Activated T-cell treated with anti-CD3 and anti-CD28 coated beads, Interleukin-2, amount 50 U/mL, for 4 hours (primary cell): ENCODE data around the gene ZCWPW1. TPM values are rescaled to one million over a fixed set of nuclear protein-coding genes. Genes with fewer than 3 reads are reported as not detected.
"Not testable (repeated sequence)": the region's sequence is repeated elsewhere in the genome, so short reads cannot be mapped to it uniquely, and the experiment has no call there.

ENCODE experiments used
- ATAC-seq, 2 donors: fragments of 200-7000 bp; cut with Tn5 transposase; one replicate each; pipeline ENCODE4 v1.10.0; 2021
- DNase-seq: peaks from one replicate; pipeline ENCODE4 v3.0.0-alpha.2; 2020
- H3K27me3 Mint-ChIP-seq: one replicate; pipeline ENCODE4 v1.8.0; 2021; ENCODE audit warnings: low read depth, mixed read lengths
- H3K36me3 Mint-ChIP-seq: one replicate; pipeline ENCODE4 v1.8.0; 2022; ENCODE audit warnings: mixed read lengths; ENCODE audit not compliant: insufficient read depth
- H3K4me1 Mint-ChIP-seq: one replicate; pipeline ENCODE4 v1.8.0; 2021; ENCODE audit warnings: low read depth, mixed read lengths
- H3K4me3 Mint-ChIP-seq: one replicate; pipeline ENCODE4 v1.8.0; 2021; ENCODE audit warnings: mild to moderate bottlenecking, moderate library complexity, mixed read lengths
- H3K9me3 Mint-ChIP-seq: one replicate; pipeline ENCODE4 v1.8.0; 2021; ENCODE audit warnings: mixed read lengths
- total RNA-seq, 3 donors: library from RNA; stranded (reverse); gene quantifications; one replicate each; pipeline ENCODE4 v1.2.1, GENCODE V29; 2021

The ZCWPW1 gene
- total RNA-seq, 3 donors from 2014 or later: 4.2 to 5.1 (median 4.8) TPM

DNA sequence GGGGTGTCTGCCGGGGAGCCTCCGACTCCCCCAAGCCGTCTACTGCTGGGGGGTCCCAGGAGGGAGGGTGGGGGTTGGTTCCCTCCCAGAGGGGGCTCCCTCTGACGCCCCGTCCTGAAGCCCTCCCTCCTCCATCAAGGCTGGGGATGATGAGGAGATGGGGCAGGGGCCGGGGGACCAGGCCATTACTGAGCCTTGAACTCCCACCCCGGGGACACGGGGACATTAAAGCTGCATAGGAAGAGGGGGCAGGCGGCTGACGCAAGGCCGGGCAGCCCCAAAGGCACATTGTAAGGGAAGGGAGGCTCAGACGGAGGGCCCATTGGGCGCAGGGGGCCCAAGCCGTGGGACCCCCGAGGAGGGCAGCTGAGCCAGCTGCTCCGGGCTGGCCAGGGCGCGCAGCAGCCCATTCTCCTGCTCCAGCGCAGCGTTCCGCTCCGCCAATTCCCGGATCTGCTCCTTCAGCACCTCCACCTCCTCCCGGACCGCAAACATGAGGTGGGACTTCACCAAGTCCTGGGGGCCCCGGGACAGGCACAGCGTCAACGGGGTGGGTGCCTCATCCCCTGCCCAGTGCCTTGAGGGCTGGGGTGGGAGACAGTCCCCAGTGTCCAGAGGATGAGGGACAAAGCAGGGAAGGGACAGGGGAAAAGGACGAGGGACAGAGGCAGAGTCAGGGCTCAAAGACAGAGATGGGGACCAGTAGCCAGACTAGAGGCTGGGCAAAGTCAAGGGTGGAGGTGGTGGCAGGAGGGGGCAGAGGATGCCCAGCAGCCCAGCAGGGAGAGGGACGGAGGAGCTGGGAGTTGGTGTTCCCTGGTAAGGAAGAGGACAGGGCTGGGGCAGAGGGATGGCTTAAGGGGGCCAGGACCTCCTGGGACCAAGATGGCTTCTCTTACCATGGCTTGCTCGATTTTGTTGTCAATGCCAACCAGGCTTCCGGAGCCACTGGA lies 38.4 kb upstream of the ZCWPW1 start:
- peaks cover 8% of the 10 kb centered on the region for H3K4me1 Mint-ChIP-seq
- ATAC-seq (no peak), DNase-seq (no peak)
- H3K9me3 Mint-ChIP-seq: no peaks in the 10 kb centered on the region
- H3K36me3 Mint-ChIP-seq: peaks cover 7% of the 10 kb centered on the region
- no peak overlapping the region for H3K4me3 Mint-ChIP-seq
- H3K27me3 Mint-ChIP-seq: no peaks in the 10 kb centered on the region

DNA sequence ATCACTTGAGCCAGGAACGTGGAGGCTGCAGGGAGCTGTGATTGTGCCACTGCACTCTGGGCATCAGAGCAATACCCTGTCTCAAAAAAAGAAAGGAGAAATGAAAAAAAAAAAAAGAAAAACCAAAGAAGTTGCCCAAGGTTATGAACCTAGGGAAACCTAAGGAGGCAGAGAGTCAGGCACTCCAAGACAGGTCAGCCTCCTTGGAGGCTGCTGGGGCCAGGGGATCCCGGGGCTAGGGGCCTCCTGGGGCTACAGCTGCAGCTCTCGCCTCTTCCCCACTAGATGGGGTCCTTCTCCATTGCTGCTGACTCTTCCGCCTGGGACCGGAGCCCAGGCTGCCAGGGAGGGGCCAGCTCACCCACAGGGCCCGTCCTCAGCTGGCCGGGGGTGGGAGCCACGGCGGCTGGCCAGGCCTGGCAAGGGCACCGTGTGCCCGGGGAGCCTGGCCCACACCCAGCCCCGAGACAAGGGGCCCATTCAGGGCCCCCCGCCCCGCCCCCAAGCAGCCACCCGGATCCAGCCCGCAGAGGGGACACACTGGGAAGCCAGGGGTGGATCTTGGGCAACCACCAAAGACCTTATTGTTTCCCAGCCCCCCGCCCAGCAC lies 37.3 kb upstream of the ZCWPW1 start:
- no peaks in the 10 kb centered on the region for H3K9me3 Mint-ChIP-seq

DNA sequence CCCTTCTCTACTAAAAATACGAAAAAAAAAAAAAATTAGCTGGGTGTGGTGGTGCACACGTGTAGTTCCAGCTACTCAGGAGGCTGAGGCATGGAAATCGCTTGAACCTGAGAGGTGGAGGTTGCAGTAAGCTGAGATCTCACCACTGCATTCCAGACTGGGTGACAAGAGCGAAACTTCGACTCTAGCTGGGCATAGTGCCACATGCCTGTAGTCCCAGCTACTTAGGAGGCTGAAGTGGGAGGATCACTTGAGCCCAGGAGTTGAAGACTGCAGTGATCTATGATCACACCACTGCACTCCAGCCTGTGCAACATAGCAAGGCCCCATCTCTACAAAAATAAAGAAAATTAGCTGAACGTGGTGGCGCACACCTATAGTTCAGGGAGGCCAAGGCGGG lies 36.8 kb upstream of the ZCWPW1 start:
- DNase-seq: no peak
- no peaks in the 10 kb centered on the region for H3K9me3 Mint-ChIP-seq
- H3K36me3 Mint-ChIP-seq: peaks cover 2% of the 10 kb centered on the region
- H3K4me1 Mint-ChIP-seq: peaks cover 6% of the 10 kb centered on the region
- no peak for ATAC-seq
- no peaks in the 10 kb centered on the region for H3K27me3 Mint-ChIP-seq
- H3K4me3 Mint-ChIP-seq: no peak overlapping the region

More for the DNA sequence above, 37.3 kb upstream of the ZCWPW1 start:
- ATAC-seq (no peak), DNase-seq (no peak)
- Mint-ChIP-seq H3K36me3 (peaks cover 5% of the 10 kb centered on the region), H3K4me3 (no peak overlapping the region), H3K4me1 (peaks cover 6% of the 10 kb centered on the region), H3K27me3 (no peaks in the 10 kb centered on the region)

DNA sequence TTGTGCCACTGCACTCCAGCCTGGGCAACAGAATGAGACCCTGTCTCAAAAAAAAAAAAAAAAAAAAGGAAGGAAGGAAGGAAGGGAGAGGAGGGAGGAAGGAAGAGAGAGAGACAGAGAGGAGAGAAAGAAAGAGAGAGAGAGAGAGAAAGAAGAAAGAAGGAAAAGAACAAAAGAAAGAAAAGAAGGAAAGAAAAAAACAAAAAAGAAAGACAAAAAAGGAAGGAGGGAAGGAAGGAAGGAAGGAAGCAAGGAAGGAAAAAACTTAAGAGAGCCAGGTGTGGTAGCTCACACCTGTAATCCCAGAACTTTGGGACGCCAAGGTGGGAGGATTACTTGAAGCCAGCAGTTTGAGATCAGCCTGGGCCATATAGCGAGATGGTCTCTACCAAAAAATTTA lies 36.3 kb upstream of the ZCWPW1 start:
- no peaks in the 10 kb centered on the region for H3K27me3 Mint-ChIP-seq
- DNase-seq (no peak), ATAC-seq (no peak)
- peaks cover 3% of the 10 kb centered on the region for H3K4me1 Mint-ChIP-seq
- no peak overlapping the region for H3K4me3 Mint-ChIP-seq
- H3K36me3 Mint-ChIP-seq: peaks cover 2% of the 10 kb centered on the region
- no peaks in the 10 kb centered on the region for H3K9me3 Mint-ChIP-seq

DNA sequence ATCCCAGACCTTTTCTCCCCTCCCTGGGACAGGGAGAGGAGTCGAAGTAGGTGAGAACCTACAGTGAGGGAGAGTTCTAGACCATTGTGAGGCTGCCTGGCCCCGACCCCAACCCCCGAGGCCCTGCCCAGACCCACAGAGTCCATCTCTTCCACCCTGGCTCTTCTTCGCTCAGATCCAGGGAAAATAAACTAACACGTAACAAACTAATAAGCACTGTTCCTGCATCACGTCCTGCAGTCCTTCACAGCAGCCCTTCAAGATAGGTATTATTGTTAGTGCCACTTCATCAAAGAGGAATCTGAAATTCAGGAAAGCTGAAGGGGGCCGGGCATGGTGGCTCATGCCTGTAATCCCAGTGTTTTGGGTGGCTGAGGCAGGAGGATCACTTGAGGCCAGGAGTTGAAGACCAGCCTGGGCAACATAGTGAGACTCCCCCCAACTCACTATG lies 35.7 kb upstream of the ZCWPW1 start, which contains the start of gene SPACDR:
TSS of gene SPACDR (minus strand) at position 51 of the 451 bp plus-strand sequence. CDS start 235 bp downstream, outside the sequence.
- no peak for ATAC-seq
- Mint-ChIP-seq H3K4me1 (peaks cover 2% of the 10 kb centered on the region), H3K36me3 (peaks cover 2% of the 10 kb centered on the region), H3K27me3 (no peaks in the 10 kb centered on the region), H3K9me3 (no peaks in the 10 kb centered on the region), H3K4me3 (no peak within 1 kb of the TSS)
- no peak for DNase-seq

DNA sequence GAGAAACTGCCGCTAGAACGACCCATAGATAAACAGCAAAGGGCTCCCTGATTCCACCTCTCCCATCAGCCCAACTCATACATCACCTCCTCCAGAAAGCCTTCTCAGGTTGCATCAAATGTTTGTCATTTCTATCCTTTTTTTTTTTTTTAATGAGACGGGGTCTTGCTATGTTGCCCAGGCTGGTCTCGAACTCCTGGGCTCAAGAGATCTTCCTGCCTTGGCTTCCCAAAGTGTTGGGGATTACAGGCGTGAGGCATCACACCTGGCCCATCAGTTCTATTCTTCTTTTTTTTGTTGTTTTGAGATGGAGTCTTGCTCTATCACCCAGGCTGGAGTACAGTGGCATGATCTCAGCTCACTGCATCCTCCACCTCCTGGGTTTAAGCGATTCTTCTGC lies 28.5 kb upstream of the ZCWPW1 start:
- Mint-ChIP-seq H3K4me3 (no peak overlapping the region), H3K36me3 (no peaks in the 10 kb centered on the region), H3K4me1 (peaks cover 10% of the 10 kb centered on the region), H3K27me3 (no peaks in the 10 kb centered on the region), H3K9me3 (no peaks in the 10 kb centered on the region)
- ATAC-seq (no peak), DNase-seq (no peak)

DNA sequence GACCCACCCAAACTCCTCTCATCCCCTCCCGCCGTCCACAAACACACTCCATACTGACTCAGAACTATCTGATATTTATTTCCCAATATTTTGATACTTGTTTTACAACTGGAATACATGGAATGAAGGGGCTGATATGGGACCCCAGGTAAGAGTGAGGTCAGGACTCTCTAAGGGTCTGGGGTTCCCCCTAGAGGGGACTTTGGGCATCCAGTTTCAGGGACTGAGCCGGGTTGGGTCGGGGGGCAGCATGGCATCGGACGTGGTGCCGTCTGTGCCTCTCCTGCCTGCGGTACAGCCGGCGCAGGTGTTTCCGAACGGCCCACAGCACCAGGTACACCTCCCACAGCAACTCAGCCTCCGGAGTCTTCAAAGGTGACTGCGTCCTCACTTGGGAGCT lies 28.1 kb upstream of the ZCWPW1 start:
- Mint-ChIP-seq H3K4me3 (no peak overlapping the region), H3K9me3 (no peaks in the 10 kb centered on the region), H3K4me1 (peaks cover 10% of the 10 kb centered on the region), H3K27me3 (no peaks in the 10 kb centered on the region), H3K36me3 (no peaks in the 10 kb centered on the region)
- no peak for DNase-seq
- ATAC-seq: no peak

DNA sequence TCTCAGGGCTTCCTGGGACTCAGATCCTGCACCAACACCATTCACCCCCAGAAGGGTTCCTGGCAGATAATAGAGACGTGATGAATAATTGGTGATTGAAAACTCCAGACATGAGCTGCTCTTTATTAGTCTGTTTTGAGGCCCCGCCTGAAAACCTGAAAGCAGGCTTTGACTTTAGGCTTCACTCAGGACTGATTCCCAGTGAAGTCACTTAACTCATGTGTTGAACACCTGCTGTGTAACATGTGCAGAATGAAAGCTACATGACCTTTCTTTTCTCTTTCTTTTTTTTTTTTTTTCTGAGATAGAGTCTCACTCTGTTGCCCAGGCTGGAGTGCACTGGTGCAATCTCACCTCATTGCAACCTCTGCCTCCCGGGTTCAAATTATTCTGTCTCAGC lies 26.7 kb upstream of the ZCWPW1 start:
- Mint-ChIP-seq H3K27me3 (no peaks in the 10 kb centered on the region), H3K4me1 (peaks cover 13% of the 10 kb centered on the region), H3K9me3 (no peaks in the 10 kb centered on the region), H3K36me3 (no peaks in the 10 kb centered on the region), H3K4me3 (no peak overlapping the region)
- ATAC-seq (no peak), DNase-seq (no peak)

DNA sequence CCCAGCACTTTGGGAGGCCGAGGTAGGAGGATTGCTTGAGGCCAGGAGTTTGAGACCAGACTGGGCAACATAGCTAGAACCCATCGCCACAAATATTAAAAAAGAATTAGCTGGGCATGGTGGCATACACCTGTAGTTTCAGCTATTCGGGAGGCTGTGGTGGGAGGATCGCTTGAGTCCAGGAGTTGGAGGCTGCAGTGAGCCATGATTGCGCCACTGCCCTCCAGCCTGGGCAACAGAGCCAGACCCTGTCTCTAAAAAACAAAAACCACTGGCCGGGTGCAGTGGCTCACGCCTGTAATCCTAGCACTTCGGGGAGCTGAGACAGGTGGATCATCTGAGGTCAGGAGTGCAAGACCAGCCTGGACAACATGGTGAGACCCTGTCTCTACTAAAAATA lies 25.4 kb upstream of the ZCWPW1 start:
- not testable (repeated sequence) for H3K36me3 Mint-ChIP-seq, DNase-seq, H3K4me3 Mint-ChIP-seq, H3K9me3 Mint-ChIP-seq, H3K27me3 Mint-ChIP-seq, ATAC-seq
- H3K4me1 Mint-ChIP-seq: peaks cover 13% of the 10 kb centered on the region

DNA sequence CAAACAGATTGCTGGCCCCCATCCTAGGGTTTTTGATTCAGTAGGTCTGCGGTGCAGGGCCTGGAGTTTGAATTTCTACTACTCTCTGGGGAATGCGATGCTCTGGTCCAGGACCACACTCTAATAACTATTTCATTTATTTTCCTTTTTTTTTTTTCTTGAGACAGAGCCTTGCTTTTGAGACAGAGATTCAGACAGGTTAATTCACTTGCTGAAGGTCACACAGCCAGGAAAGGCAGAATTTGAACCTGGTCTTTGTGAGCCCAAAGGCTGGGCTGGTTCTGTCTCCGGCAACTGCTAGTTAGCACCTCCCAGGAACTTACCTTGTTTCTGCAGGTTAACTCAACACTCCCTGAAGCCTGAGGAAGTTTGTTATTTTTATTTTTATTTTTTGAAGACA lies 24.0 kb upstream of the ZCWPW1 start:
- H3K4me1 Mint-ChIP-seq: peaks cover 13% of the 10 kb centered on the region
- ATAC-seq (no peak), DNase-seq (no peak)
- no peaks in the 10 kb centered on the region for H3K36me3 Mint-ChIP-seq
- H3K27me3 Mint-ChIP-seq: no peaks in the 10 kb centered on the region
- H3K4me3 Mint-ChIP-seq: no peak overlapping the region
- no peaks in the 10 kb centered on the region for H3K9me3 Mint-ChIP-seq

DNA sequence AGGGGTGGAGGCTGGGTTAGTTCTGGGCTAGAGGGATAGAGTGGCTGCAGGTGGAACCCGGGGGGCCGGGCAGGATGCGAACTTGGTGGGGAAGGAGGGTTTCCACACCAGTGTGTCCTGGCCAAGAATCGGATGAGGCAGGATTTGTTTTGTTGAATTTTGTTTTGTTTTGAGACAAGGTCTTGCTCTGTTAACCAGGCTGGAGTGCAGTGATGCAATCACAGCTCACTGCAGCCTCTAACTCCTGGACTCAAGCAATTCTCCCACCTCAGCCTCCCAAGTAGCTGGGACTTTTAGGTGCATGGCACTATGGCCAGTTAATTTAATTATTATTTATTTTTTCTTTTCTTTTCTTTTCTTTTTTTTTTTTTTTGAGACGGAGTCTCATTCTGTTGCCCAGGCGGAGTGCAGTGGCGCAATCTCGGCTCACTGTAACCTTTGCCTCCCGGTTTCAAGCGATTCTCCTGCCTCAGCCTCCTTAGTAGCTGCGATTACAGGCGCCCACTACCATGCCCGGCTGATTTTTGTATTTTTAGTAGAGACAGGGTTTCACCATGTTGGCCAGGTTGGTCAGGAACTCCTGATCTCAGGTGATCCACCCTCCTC lies 20.8 kb upstream of the ZCWPW1 start:
- Mint-ChIP-seq H3K27me3 (no peaks in the 10 kb centered on the region), H3K36me3 (no peaks in the 10 kb centered on the region), H3K4me3 (no peak overlapping the region), H3K9me3 (no peaks in the 10 kb centered on the region), H3K4me1 (peaks cover 13% of the 10 kb centered on the region)
- no peak for ATAC-seq
- no peak for DNase-seq

DNA sequence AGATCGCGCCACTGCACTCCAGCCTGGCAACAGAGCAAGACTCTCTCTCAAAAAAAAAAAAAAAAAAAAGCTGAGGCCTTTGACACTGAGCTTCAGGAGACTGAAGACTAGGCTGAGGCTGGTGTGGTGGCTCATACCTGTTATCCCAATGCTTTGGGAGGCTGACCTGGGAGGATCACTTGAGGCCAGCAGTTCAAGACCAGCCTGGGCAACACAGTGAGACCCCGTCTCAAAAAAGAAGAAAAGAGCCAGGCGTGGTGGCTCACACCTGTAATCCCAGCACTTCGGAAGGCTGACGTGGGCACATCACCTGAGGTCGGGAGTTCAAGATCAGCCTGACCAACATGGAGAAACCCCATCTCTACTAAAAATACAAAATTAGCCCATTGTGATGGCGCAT lies 18.9 kb upstream of the ZCWPW1 start:
- H3K36me3 Mint-ChIP-seq, H3K9me3 Mint-ChIP-seq, DNase-seq, ATAC-seq, H3K4me3 Mint-ChIP-seq, H3K27me3 Mint-ChIP-seq: not testable (repeated sequence)
- peaks cover 17% of the 10 kb centered on the region for H3K4me1 Mint-ChIP-seq

DNA sequence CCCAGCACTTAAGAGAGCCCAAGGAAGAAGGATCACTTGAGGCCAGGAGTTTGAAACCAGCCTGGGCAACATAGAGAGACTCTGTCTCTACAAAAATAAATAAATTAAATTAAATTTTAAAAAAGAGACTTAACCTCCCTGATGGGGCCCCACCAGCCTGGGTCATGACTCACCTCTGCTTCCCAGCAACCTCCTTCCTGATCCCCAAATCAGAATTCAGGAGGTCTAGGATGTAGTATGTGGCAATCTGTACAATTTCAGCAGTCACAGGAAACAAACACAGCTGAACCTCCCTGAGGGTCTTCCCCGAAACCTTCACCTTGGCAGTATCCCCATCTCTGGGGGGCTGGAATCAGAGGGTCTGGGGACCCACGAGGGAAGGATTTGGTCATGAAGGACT lies 17.5 kb upstream of the ZCWPW1 start:
- Mint-ChIP-seq H3K4me3 (no peak overlapping the region), H3K36me3 (no peaks in the 10 kb centered on the region), H3K4me1 (peaks cover 17% of the 10 kb centered on the region), H3K27me3 (no peaks in the 10 kb centered on the region), H3K9me3 (no peaks in the 10 kb centered on the region)
- ATAC-seq: no peak
- DNase-seq: no peak

DNA sequence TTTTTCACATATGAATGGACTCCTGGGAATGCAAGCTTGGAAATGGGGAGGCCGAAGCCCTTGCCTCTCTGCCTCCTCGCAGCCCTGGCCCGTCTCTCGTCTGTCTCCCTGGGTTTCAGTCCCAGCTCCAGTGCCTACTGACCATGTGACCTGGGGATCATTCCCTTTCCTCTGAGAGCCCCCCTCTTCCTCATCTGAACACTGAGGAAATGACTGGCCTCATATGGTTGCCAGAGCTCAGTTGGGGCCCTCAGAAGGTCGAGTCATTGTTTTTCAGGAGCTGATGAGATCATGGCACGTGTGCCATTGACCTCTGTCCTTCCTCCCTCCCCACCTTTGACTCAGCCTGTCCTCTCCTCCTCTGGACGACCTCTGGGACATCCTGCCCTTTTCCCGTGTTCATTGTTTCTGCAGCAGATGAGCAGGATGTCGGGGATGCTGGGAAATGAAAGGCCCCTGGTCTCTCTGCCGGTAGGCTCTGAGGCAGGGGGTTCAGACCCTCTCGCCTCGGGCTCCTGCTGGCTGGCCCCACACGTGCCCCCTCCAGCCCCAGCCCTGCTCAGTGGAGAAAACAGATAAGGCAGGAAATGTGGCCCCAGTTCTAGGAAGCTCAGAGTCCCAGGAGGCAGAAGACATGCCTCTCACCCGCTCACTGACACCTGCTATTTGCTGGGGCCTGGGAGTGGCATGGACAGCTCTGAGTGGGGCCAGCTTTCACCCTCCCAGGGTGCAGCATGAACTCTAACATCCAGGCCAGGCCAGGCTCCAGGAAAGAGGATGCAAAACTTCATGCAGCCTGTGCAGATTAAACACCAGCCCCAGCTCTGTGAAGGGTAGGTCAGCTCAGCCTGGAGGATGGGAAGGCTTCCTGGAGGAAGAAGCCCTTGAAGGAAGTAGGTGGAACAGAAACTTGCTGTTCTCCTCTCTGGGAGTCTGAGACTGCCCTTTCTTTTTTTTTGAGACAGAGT lies 16.1 kb upstream of the ZCWPW1 start:
- Mint-ChIP-seq H3K27me3 (no peaks in the 10 kb centered on the region), H3K9me3 (no peaks in the 10 kb centered on the region), H3K4me1 (peaks cover 14% of the 10 kb centered on the region), H3K4me3 (no peak overlapping the region), H3K36me3 (no peaks in the 10 kb centered on the region)
- no peak for DNase-seq
- ATAC-seq: peak; percentile 43 to 63
